Measurements from ENCODE around the gene PRC1.

- no peak for TF ChIP-seq POLR2AphosphoS5 (IDR thresholded peaks at IDR 0.05)
- TF ChIP-seq CTCF (IDR thresholded peaks at IDR 0.05): no peak
Observed at GRCh38 chr15:90936823-90937222, 57.5 kb downstream of the PRC1 start.

All from breast epithelium (tissue), 3 donors.